HCT116 (cell line): ENCODE data around the gene ZNRF4. TPM values are rescaled to one million over a fixed set of nuclear protein-coding genes. Genes with fewer than 3 reads are reported as not detected.

Experiments
- ATAC-seq: fragments of 200-7000 bp; cut with Tn5 transposase; 2 replicates; pipeline ENCODE4 v1.9.1; 2020; ENCODE audit warnings: mild to moderate bottlenecking, moderate library complexity
- BruUV-seq: library from RNA; stranded (reverse); fragments of 400-500 nt; replicated peaks from 2 replicates; lab custom pipeline; 2021; lab: Mats Ljungman, UMichigan
- CTCF ChIA-PET: fragments of 300-600 bp; sonication (Branson Sonifier 250); formaldehyde crosslinking; loops from one replicate; lab custom pipeline; 2021; ENCODE audit warnings: antibody characterized with exemption; lab: Charles Lee
- POLR2A ChIA-PET: fragments of 300-600, 350-600 bp; sonication (Branson Sonifier 250); formaldehyde crosslinking; loops from one replicate; lab custom pipeline; 2021; ENCODE audit warnings: antibody characterized with exemption; lab: Charles Lee
- RAD21 ChIA-PET, 2 experiments: fragments of 300-600 bp; sonication (Branson Sonifier 250); formaldehyde crosslinking; loops; one replicate each; lab custom pipeline; 2023; ENCODE audit warnings: low total read pairs in 2 of 2; ENCODE audit not compliant: uncharacterized antibody in 2 of 2, unreplicated experiment in 2 of 2, low non-redundant PET in 1 of 2; lab: Charles Lee
- DNase-seq: peaks from one replicate; pipeline ENCODE4 v3.0.0-alpha.2; 2010; ENCODE audit warnings: low read depth, low spot score
- H2AFZ ChIP-seq: fragments of 200-600 bp; shearing (Covaris generic), sonication (generic); 2 replicates; pipeline ENCODE4 v1.6.1; 2017; ENCODE audit warnings: low read depth, mixed run types, mixed read lengths, antibody characterized with exemption, low read length; ENCODE audit not compliant: poor library complexity, severe bottlenecking
- H3K27ac ChIP-seq: 2 replicates; pipeline ENCODE4 v1.5.1; 2012; ENCODE audit warnings: low read depth, low read length
- H3K27me3 ChIP-seq: fragments of 200-600 bp; sonication (generic); 2 replicates; pipeline ENCODE4 v1.6.1; 2016; ENCODE audit warnings: mixed run types, low read length, mixed read lengths; ENCODE audit not compliant: insufficient read depth
- H3K36me3 ChIP-seq, 2 experiments: fragments of 200-500 bp in 1 of 2; fragments of 200-600 bp in 1 of 2; sonication (Bioruptor generic) in 1 of 2; sonication (generic) in 1 of 2; 2 replicates each; pipeline versions ENCODE4 v1.5.1 to v1.6.1; 2014 to 2016; ENCODE audit warnings: low read length in 2 of 2, inconsistent platforms in 1 of 2, mixed read lengths in 1 of 2, mixed run types in 1 of 2; ENCODE audit not compliant: insufficient read depth in 2 of 2, control insufficient read depth in 1 of 2
- H3K4me1 ChIP-seq, 2 experiments: fragments of 200-600 bp in 1 of 2; sonication (generic) in 1 of 2; 2 replicates each; pipeline versions ENCODE4 v1.5.1 to v1.6.1; 2012 to 2017; ENCODE audit warnings: low read length in 2 of 2, inconsistent platforms in 1 of 2, mild to moderate bottlenecking in 1 of 2, mixed read lengths in 1 of 2, mixed run types in 1 of 2, moderate library complexity in 1 of 2; ENCODE audit not compliant: insufficient read depth in 2 of 2, control insufficient read depth in 1 of 2
- H3K4me2 ChIP-seq: fragments of 200-600 bp; sonication (generic); 2 replicates; pipeline ENCODE4 v1.6.1; 2017; ENCODE audit warnings: mixed run types, low read length, mixed read lengths
- H3K4me3 ChIP-seq, 2 experiments: fragments of 200-600 bp in 1 of 2; sonication (generic) in 1 of 2; replicated peaks in 1 of 2; 2 replicates each; pipeline ENCODE4 v1.5.1; 2011 to 2016; ENCODE audit warnings: low read length in 2 of 2, control low read depth in 1 of 2, low read depth in 1 of 2, mild to moderate bottlenecking in 1 of 2, mixed read lengths in 1 of 2, mixed run types in 1 of 2
- H3K79me2 ChIP-seq: fragments of 200-600 bp; sonication (generic); 2 replicates; pipeline ENCODE4 v1.6.1; 2017; ENCODE audit warnings: mild to moderate bottlenecking, mixed run types, low read length, moderate library complexity, mixed read lengths; ENCODE audit not compliant: insufficient read depth
- H3K9ac ChIP-seq: fragments of 200-600 bp; sonication (generic); 2 replicates; pipeline ENCODE4 v1.6.1; 2016; ENCODE audit warnings: low read length, mixed read lengths
- H3K9me2 ChIP-seq: fragments of 200-600 bp; sonication (generic), shearing (Covaris generic); 2 replicates; pipeline ENCODE4 v1.6.1; 2017; ENCODE audit warnings: mixed run types, mild to moderate bottlenecking, moderate library complexity; ENCODE audit not compliant: insufficient read depth
- H3K9me3 ChIP-seq, 2 experiments: fragments of 200-500 bp in 1 of 2; fragments of 200-600 bp in 1 of 2; sonication (Bioruptor generic) in 1 of 2; sonication (generic) in 1 of 2; 2 replicates each; pipeline ENCODE4 v1.6.1; 2014 to 2017; ENCODE audit warnings: low read length in 2 of 2, mixed read lengths in 2 of 2, inconsistent platforms in 1 of 2, low read depth in 1 of 2, mild to moderate bottlenecking in 1 of 2, mixed run types in 1 of 2, moderate library complexity in 1 of 2; ENCODE audit not compliant: control insufficient read depth in 1 of 2, insufficient read depth in 1 of 2
- H4K20me1 ChIP-seq: fragments of 200-600 bp; sonication (generic), shearing (Covaris generic); 2 replicates; pipeline ENCODE4 v1.6.1; 2017; ENCODE audit warnings: mixed run types, mild to moderate bottlenecking, moderate library complexity; ENCODE audit not compliant: insufficient read depth
- CBX3 ChIP-seq: IDR thresholded peaks from 2 replicates; pipeline ENCODE4 v1.6.1; 2012; ENCODE audit warnings: low read depth
- CEBPB ChIP-seq: IDR thresholded peaks from 2 replicates; pipeline ENCODE4 v1.6.1; 2012; ENCODE audit warnings: low read depth
- CTCF ChIP-seq, 3 experiments: fragments of 200-600 bp in 1 of 3; sonication (generic) in 1 of 3; IDR thresholded peaks in 2 of 3; conservative IDR thresholded peaks in 1 of 3; 2 replicates each; pipeline ENCODE4 v1.5.1; 2012 to 2017; ENCODE audit warnings: low read depth in 2 of 3, low read length in 2 of 3, antibody characterized with exemption in 1 of 3, borderline replicate concordance in 1 of 3, control low read depth in 1 of 3, mild to moderate bottlenecking in 1 of 3, mixed read lengths in 1 of 3, mixed run types in 1 of 3, moderate library complexity in 1 of 3; ENCODE audit not compliant: insufficient read depth in 1 of 3
- ELF1 ChIP-seq: IDR thresholded peaks from 2 replicates; pipeline ENCODE4 v1.6.1; 2012; ENCODE audit warnings: low read depth, borderline replicate concordance
- EZH2 ChIP-seq: fragments of 200-600 bp; sonication (generic); IDR thresholded peaks from 2 replicates; pipeline ENCODE4 v1.6.1; 2017; ENCODE audit warnings: antibody characterized with exemption, mixed run types
- JUND ChIP-seq: IDR thresholded peaks from 2 replicates; pipeline ENCODE4 v1.6.1; 2012
- SIN3A ChIP-seq: IDR thresholded peaks from 2 replicates; pipeline ENCODE4 v1.6.1; 2012; ENCODE audit warnings: low read depth
- SP1 ChIP-seq: IDR thresholded peaks from 2 replicates; pipeline ENCODE4 v1.6.1; 2012; ENCODE audit warnings: low read depth
- SRF ChIP-seq: IDR thresholded peaks from 2 replicates; pipeline ENCODE4 v1.6.1; 2012; ENCODE audit warnings: low read depth
- YY1 ChIP-seq: IDR thresholded peaks from 2 replicates; pipeline ENCODE4 v1.6.1; 2011; ENCODE audit warnings: low read length, low read depth, moderate library complexity, mild to moderate bottlenecking; ENCODE audit not compliant: insufficient replicate concordance; ENCODE audit errors: extremely low read depth
- ZBTB33 ChIP-seq: IDR thresholded peaks from 2 replicates; pipeline ENCODE4 v1.6.1; 2011; ENCODE audit warnings: mild to moderate bottlenecking, low read length, moderate library complexity; ENCODE audit not compliant: insufficient replicate concordance; ENCODE audit errors: extremely low read depth
- ZFX ChIP-seq: fragments of 450-650 bp; IDR thresholded peaks from 2 replicates; pipeline ENCODE4 v1.6.1; 2017
- intact Hi-C: fragments of 100-400 bp; cut with micrococcal nuclease; formaldehyde crosslinking; loops from 2 replicates; pipeline ENCODE4 v1.10.0; 2022
- total RNA-seq: library from RNA; stranded (reverse); gene quantifications from one replicate; pipeline ENCODE4 v1.2.1, GENCODE V29; 2021; ENCODE audit not compliant: unreplicated experiment
- TF ChIP-seq, protein P1 (sequence below): IDR thresholded peaks from 2 replicates; pipeline ENCODE4 v1.6.1; 2012

ZNRF4 gene
- total RNA-seq, 1 experiment from 2014 or later = not detected

DNA sequence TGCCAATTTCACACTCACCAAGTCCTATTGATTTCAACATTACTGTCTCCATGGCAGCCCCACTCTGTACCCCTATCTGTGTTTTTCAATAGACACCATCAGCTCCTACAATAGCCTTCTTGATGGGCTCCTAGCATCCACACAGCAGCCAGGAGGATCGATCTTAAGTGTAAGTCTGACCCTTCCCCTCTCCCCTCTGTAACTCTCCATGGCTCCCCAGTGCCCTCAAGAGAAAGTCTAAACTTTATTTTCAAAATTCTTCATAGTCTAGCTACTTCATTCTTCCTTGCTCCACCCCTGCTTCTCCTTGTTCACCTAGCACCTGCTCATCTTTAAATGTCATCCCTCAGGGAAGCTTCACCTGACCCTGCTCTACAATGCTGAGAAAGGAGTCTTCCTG lies 30.0 kb upstream of the ZNRF4 start:
- Histone ChIP-seq H3K36me3 (no peaks in the 10 kb centered on the region), H3K4me2 (no peak overlapping the region), H3K4me1 (no peaks in the 10 kb centered on the region), H3K27me3 (peaks cover 10% of the 10 kb centered on the region; the same call in 1 of the 2 replicates), H3K9ac (no peak overlapping the region), H3K27ac (no peak overlapping the region), H3K79me2 (no peaks in the 10 kb centered on the region), H4K20me1 (no peaks in the 10 kb centered on the region), H3K9me3 (no peaks in the 10 kb centered on the region), H2AFZ (no peak overlapping the region), H3K9me2 (no peaks in the 10 kb centered on the region), H3K4me3 (no peak overlapping the region)
- POLR2A ChIA-PET = no interaction called here
- intact Hi-C loops = no loop called here
- RAD21 ChIA-PET = no interaction called here
- CTCF ChIA-PET = no interaction called here
- BruUV-seq = no TSS peak
- ATAC-seq (no peak), DNase-seq (no peak)
- TF ChIP-seq SIN3A = no peak
- no peak for TF ChIP-seq SP1
- no peak for TF ChIP-seq JUND
- TF ChIP-seq ZFX = no peak
- no peak for TF ChIP-seq ZBTB33
- no peak for TF ChIP-seq EZH2
- no peak for TF ChIP-seq CEBPB
- TF ChIP-seq CTCF (IDR thresholded peaks at IDR 0.05 in 2 of 3, conservative IDR thresholded peaks at IDR 0.05 in 1 of 3; ENCODE audit: borderline replicate concordance in 1 of 3, insufficient read depth in 1 of 3, low read depth in 2 of 3, low read length in 2 of 3) = no peak
- TF ChIP-seq, protein P1, sequence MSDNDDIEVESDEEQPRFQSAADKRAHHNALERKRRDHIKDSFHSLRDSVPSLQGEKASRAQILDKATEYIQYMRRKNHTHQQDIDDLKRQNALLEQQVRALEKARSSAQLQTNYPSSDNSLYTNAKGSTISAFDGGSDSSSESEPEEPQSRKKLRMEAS = no peak
- TF ChIP-seq CBX3 = no peak
- TF ChIP-seq YY1 = no peak
- TF ChIP-seq SRF = no peak
- TF ChIP-seq ELF1 = no peak
- TF ChIP-seq, all 23 proteins: peak for 0
